Measurements from ENCODE around the gene FASN. TPM values are rescaled to one million over a fixed set of nuclear protein-coding genes. Genes with fewer than 3 reads are reported as not detected.

The FASN gene
- total RNA-seq, 2 donors from 2014 or later = 90.5 to 91.2 TPM

- H3K4me1 Mint-ChIP-seq (ENCODE audit: low read depth) = peaks cover 16% of the 10 kb centered on the region
- H3K4me3 Mint-ChIP-seq = no peak overlapping the region
- no peak overlapping the region for H3K27ac Mint-ChIP-seq
- no peaks in the 10 kb centered on the region for H3K9me3 Mint-ChIP-seq
- DNase-seq = no peak
- H3K27me3 Mint-ChIP-seq (ENCODE audit: low read depth) = no peaks in the 10 kb centered on the region
- no peak for ATAC-seq (replicated peaks in 1 of 2)
- H3K36me3 Mint-ChIP-seq (ENCODE audit: insufficient read depth in 2 of 2) = peaks cover 0 to 2% of the 10 kb centered on the region in 2 donors
These were observed 15.4 kb upstream of the FASN start for GRCh38 chr17:82113422-82113821.

- Mint-ChIP-seq H3K27ac (no peak overlapping the region), H3K4me3 (no peak overlapping the region), H3K36me3 (ENCODE audit: insufficient read depth in 2 of 2) (peaks cover 0 to 2% of the 10 kb centered on the region in 2 donors), H3K9me3 (no peaks in the 10 kb centered on the region), H3K4me1 (ENCODE audit: low read depth) (peaks cover 16% of the 10 kb centered on the region), H3K27me3 (ENCODE audit: low read depth) (no peaks in the 10 kb centered on the region)
- ATAC-seq (replicated peaks in 1 of 2) = no peak
- no peak for DNase-seq
These were observed 14.9 kb upstream of the FASN start for GRCh38 chr17:82112914-82113311.

- Mint-ChIP-seq H3K36me3 (ENCODE audit: insufficient read depth in 2 of 2) (peaks cover 0 to 2% of the 10 kb centered on the region in 2 donors), H3K27ac (no peak overlapping the region), H3K9me3 (no peaks in the 10 kb centered on the region), H3K27me3 (ENCODE audit: low read depth) (no peaks in the 10 kb centered on the region), H3K4me1 (ENCODE audit: low read depth) (peaks cover 16% of the 10 kb centered on the region), H3K4me3 (no peak overlapping the region)
- DNase-seq (no peak), ATAC-seq (replicated peaks in 1 of 2) (no peak)
These were observed 14.3 kb upstream of the FASN start for GRCh38 chr17:82112181-82112913.

- Mint-ChIP-seq H3K27ac (peak overlapping the region; percentile 87), H3K4me3 (peak overlapping the region; percentile 24 to 55), H3K27me3 (ENCODE audit: low read depth) (no peaks in the 10 kb centered on the region), H3K36me3 (ENCODE audit: insufficient read depth in 2 of 2) (peaks cover 0 to 2% of the 10 kb centered on the region in 2 donors), H3K4me1 (ENCODE audit: low read depth) (peaks cover 32% of the 10 kb centered on the region), H3K9me3 (no peaks in the 10 kb centered on the region)
- DNase-seq (peak; percentile 46 to 47), ATAC-seq (replicated peaks in 1 of 2) (peak; percentile 80 to 83)
These were observed 12.3 kb upstream of the FASN start for GRCh38 chr17:82110298-82110697.

- Mint-ChIP-seq H3K36me3 (ENCODE audit: insufficient read depth in 2 of 2) (peaks cover 0 to 2% of the 10 kb centered on the region in 2 donors), H3K27me3 (ENCODE audit: low read depth) (no peaks in the 10 kb centered on the region), H3K27ac (peak overlapping the region; percentile 3), H3K4me1 (ENCODE audit: low read depth) (peaks cover 40% of the 10 kb centered on the region), H3K9me3 (no peaks in the 10 kb centered on the region), H3K4me3 (peak overlapping the region in 1 of 2 donors; percentile 53)
- no peak for ATAC-seq (replicated peaks in 1 of 2)
- DNase-seq = no peak
These were observed 11.0 kb upstream of the FASN start for GRCh38 chr17:82108961-82109475.

GRCh38 chr17:82108496-82108945 is 10.5 kb upstream of the FASN start:
- Mint-ChIP-seq H3K9me3 (no peaks in the 10 kb centered on the region), H3K36me3 (ENCODE audit: insufficient read depth in 2 of 2) (peaks cover 0 to 1% of the 10 kb centered on the region in 2 donors), H3K27ac (no peak overlapping the region), H3K4me3 (peak overlapping the region in 1 of 2 donors; percentile 53), H3K27me3 (ENCODE audit: low read depth) (no peaks in the 10 kb centered on the region), H3K4me1 (ENCODE audit: low read depth) (peaks cover 40% of the 10 kb centered on the region)
- DNase-seq (no peak), ATAC-seq (replicated peaks in 1 of 2) (no peak)

- peaks cover 40% of the 10 kb centered on the region for H3K4me1 Mint-ChIP-seq (ENCODE audit: low read depth)
- no peak overlapping the region for H3K27ac Mint-ChIP-seq
- ATAC-seq (replicated peaks in 1 of 2) (no peak), DNase-seq (no peak)
- H3K36me3 Mint-ChIP-seq (ENCODE audit: insufficient read depth in 2 of 2) = no peaks in the 10 kb centered on the region
- no peaks in the 10 kb centered on the region for H3K9me3 Mint-ChIP-seq
- no peaks in the 10 kb centered on the region for H3K27me3 Mint-ChIP-seq (ENCODE audit: low read depth)
- no peak overlapping the region for H3K4me3 Mint-ChIP-seq
These were observed 10.0 kb upstream of the FASN start for GRCh38 chr17:82108038-82108437.

- peaks cover 40% of the 10 kb centered on the region for H3K4me1 Mint-ChIP-seq (ENCODE audit: low read depth)
- DNase-seq (no peak), ATAC-seq (replicated peaks in 1 of 2) (no peak)
- peak overlapping the region in 1 of 2 donors; percentile 94 for H3K4me3 Mint-ChIP-seq
- no peaks in the 10 kb centered on the region for H3K27me3 Mint-ChIP-seq (ENCODE audit: low read depth)
- H3K27ac Mint-ChIP-seq = no peak overlapping the region
- no peaks in the 10 kb centered on the region for H3K9me3 Mint-ChIP-seq
- no peaks in the 10 kb centered on the region for H3K36me3 Mint-ChIP-seq (ENCODE audit: insufficient read depth in 2 of 2)
These were observed 9.4 kb upstream of the FASN start for GRCh38 chr17:82107341-82107860.

GRCh38 chr17:82106688-82107305 is 8.8 kb upstream of the FASN start:
- Mint-ChIP-seq H3K27ac (peak overlapping the region; percentile 94), H3K4me3 (peak overlapping the region; percentile 88 to 94), H3K9me3 (no peaks in the 10 kb centered on the region), H3K4me1 (ENCODE audit: low read depth) (peaks cover 40% of the 10 kb centered on the region), H3K27me3 (ENCODE audit: low read depth) (no peaks in the 10 kb centered on the region), H3K36me3 (ENCODE audit: insufficient read depth in 2 of 2) (no peaks in the 10 kb centered on the region)
- DNase-seq = no peak
- ATAC-seq (replicated peaks in 1 of 2) = no peak

GRCh38 chr17:82105882-82106687 is 8.0 kb upstream of the FASN start:
- Mint-ChIP-seq H3K9me3 (no peaks in the 10 kb centered on the region), H3K4me1 (ENCODE audit: low read depth) (peaks cover 40% of the 10 kb centered on the region), H3K27ac (peak overlapping the region; percentile 94), H3K36me3 (ENCODE audit: insufficient read depth in 2 of 2) (no peaks in the 10 kb centered on the region), H3K4me3 (peak overlapping the region; percentile 88 to 94), H3K27me3 (ENCODE audit: low read depth) (no peaks in the 10 kb centered on the region)
- ATAC-seq (replicated peaks in 1 of 2) (peak; percentile 89), DNase-seq (peak; percentile 77 to 79)

GRCh38 chr17:82105417-82105881 is 7.4 kb upstream of the FASN start:
- no peak for ATAC-seq (replicated peaks in 1 of 2)
- no peaks in the 10 kb centered on the region for H3K36me3 Mint-ChIP-seq (ENCODE audit: insufficient read depth in 2 of 2)
- H3K4me1 Mint-ChIP-seq (ENCODE audit: low read depth) = peaks cover 37% of the 10 kb centered on the region
- no peaks in the 10 kb centered on the region for H3K9me3 Mint-ChIP-seq
- DNase-seq = no peak
- H3K27me3 Mint-ChIP-seq (ENCODE audit: low read depth) = no peaks in the 10 kb centered on the region
- no peak overlapping the region for H3K27ac Mint-ChIP-seq
- H3K4me3 Mint-ChIP-seq = peak overlapping the region; percentile 88 to 94

GRCh38 chr17:82104797-82105416 is 6.9 kb upstream of the FASN start:
- H3K4me3 Mint-ChIP-seq = peak overlapping the region; percentile 88 to 94
- H3K9me3 Mint-ChIP-seq = no peaks in the 10 kb centered on the region
- H3K4me1 Mint-ChIP-seq (ENCODE audit: low read depth) = peaks cover 35% of the 10 kb centered on the region
- ATAC-seq (replicated peaks in 1 of 2) (no peak), DNase-seq (no peak)
- H3K27ac Mint-ChIP-seq = no peak overlapping the region
- H3K36me3 Mint-ChIP-seq (ENCODE audit: insufficient read depth in 2 of 2) = no peaks in the 10 kb centered on the region
- no peaks in the 10 kb centered on the region for H3K27me3 Mint-ChIP-seq (ENCODE audit: low read depth)
